ENCODE data around the gene CNKSR2.

DNA sequence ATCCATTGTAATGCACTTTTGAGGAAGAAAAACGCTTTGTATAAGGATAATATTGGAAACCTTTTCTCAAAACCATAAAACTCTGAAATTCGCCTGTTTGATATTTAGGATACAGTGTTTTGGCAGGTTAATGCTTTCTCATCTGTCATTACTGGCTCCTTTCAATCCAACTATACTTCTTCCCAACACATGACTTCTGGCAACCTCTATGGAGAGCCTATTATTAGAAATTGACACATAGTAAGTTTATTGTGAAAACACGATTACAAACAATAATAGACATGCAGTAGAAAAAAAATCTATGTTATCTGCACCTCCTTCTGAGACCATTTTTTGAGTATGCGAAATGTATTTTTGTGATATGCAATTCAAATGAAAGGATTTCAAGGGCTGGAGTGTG lies 288.5 kb downstream of the CNKSR2 start:
- TF ChIP-seq, protein P1, sequence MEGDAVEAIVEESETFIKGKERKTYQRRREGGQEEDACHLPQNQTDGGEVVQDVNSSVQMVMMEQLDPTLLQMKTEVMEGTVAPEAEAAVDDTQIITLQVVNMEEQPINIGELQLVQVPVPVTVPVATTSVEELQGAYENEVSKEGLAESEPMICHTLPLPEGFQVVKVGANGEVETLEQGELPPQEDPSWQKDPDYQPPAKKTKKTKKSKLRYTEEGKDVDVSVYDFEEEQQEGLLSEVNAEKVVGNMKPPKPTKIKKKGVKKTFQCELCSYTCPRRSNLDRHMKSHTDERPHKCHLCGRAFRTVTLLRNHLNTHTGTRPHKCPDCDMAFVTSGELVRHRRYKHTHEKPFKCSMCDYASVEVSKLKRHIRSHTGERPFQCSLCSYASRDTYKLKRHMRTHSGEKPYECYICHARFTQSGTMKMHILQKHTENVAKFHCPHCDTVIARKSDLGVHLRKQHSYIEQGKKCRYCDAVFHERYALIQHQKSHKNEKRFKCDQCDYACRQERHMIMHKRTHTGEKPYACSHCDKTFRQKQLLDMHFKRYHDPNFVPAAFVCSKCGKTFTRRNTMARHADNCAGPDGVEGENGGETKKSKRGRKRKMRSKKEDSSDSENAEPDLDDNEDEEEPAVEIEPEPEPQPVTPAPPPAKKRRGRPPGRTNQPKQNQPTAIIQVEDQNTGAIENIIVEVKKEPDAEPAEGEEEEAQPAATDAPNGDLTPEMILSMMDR (IDR thresholded peaks at IDR 0.05) = no peak
- TF ChIP-seq POLR2A (IDR thresholded peaks at IDR 0.05) = no peak

All from lower leg skin (tissue), 3 donors.